ENCODE data around the gene CABP5. TPM values are rescaled to one million over a fixed set of nuclear protein-coding genes. Genes with fewer than 3 reads are reported as not detected.
"Not testable (repeated sequence)": the region's sequence is repeated elsewhere in the genome, so short reads cannot be mapped to it uniquely, and the experiment has no call there.

CABP5 gene
- 4.0 TPM for total RNA-seq

- no peak within 1 kb of the TSS for H3K4me3 ChIP-seq (ENCODE audit: low read length)
- no peaks in the 10 kb centered on the region for H3K9me3 ChIP-seq (ENCODE audit: low read depth, low read length)
- no peaks in the 10 kb centered on the region for H3K27me3 ChIP-seq (ENCODE audit: insufficient read depth, low read length)
- no peaks in the 10 kb centered on the region for H3K4me1 ChIP-seq (ENCODE audit: insufficient read depth, low read length)
Measured at GRCh38 chr19:48043675-48044258, at the start of gene CABP5. Gene CABP5 (minus strand): TSS chr19:48044079. CDS start chr19:48043922, 157 bp downstream.

- H3K4me1 ChIP-seq (ENCODE audit: insufficient read depth, low read length); H3K4me3 ChIP-seq (ENCODE audit: low read length); H3K9me3 ChIP-seq (ENCODE audit: low read depth, low read length); H3K27me3 ChIP-seq (ENCODE audit: insufficient read depth, low read length): not testable (repeated sequence)
Measured at GRCh38 chr19:48091111-48091718, 47.3 kb upstream of the CABP5 start.

GRCh38 chr19:48090281-48090802 is 46.5 kb upstream of the CABP5 start:
- no peaks in the 10 kb centered on the region for H3K9me3 ChIP-seq (ENCODE audit: low read depth, low read length)

DNA sequence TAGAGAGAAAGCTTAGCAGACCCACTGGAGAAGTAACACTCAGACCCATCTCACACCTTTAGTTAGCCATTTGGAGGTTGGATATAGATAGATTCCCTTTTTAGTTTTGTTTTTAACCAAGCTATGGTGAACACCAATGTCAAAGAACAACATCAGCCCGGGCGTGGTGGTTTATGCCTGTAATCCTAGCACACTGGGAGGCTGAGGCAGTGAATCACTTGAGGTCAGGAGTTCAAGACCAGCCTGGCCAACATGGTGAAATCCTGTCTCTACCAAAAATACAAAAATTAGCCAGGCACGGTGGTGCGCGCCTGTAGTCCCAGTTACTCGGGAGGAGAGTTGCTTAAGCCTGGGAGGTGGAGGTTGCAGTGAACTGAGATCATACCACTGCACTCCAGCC is 45.1 kb upstream of the CABP5 start:
- H3K9me3 ChIP-seq (ENCODE audit: low read depth, low read length); H3K27me3 ChIP-seq (ENCODE audit: insufficient read depth, low read length); H3K4me1 ChIP-seq (ENCODE audit: insufficient read depth, low read length); H3K4me3 ChIP-seq (ENCODE audit: low read length): not testable (repeated sequence)

More at GRCh38 chr19:48090281-48090802, 46.5 kb upstream of the CABP5 start:
- Histone ChIP-seq H3K4me3 (ENCODE audit: low read length) (no peak overlapping the region), H3K27me3 (ENCODE audit: insufficient read depth, low read length) (no peaks in the 10 kb centered on the region), H3K4me1 (ENCODE audit: insufficient read depth, low read length) (no peaks in the 10 kb centered on the region)

DNA sequence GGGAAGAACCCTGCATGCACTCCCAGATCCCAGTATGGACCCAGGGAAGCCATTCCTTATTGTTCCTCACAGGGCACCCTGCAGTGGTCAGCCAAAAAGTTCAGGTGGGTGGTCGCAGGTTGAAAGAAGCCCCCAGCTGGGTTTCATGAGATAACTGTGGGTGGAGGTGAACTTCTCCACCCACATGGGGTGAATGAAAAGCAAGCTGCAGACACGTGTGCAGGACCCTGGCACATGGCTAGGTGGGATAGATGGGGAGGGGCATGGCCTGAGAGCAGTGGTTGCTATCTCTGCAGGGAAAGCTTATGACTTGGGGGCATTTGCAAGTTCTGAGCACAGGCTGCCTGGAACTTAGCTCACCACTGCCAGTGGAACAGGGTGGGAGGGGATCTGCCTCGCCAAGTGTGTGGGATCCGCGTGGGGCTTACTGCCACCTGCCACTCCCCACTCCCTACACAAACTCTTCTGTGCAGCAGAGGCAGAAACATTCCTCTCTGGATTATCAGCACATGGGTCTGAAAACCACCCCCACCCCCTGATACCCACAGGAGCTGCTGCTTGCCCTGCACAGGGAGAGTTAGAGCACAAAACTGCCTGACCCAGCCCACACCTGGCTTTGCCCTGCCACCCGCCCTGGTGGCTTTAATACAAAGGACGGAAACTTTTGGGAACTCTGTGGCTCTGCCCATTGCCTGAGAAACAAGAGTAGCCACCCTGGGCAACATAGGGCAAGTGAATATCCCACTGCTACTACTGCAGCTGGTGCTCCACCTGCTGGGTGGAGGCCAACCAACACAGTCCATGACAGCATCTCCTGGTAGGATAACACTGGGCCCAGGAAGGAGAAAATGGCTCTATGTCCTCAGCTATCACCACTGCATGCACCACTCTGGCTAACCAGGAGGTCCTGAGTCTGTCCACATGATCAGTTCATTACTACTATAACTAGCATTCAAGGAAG is 42.3 kb upstream of the CABP5 start:
- H3K9me3 ChIP-seq (ENCODE audit: low read depth, low read length), result no peaks in the 10 kb centered on the region
- no peaks in the 10 kb centered on the region for H3K27me3 ChIP-seq (ENCODE audit: insufficient read depth, low read length)
- H3K4me3 ChIP-seq (ENCODE audit: low read length), result no peak overlapping the region
- H3K4me1 ChIP-seq (ENCODE audit: insufficient read depth, low read length), result no peaks in the 10 kb centered on the region

- Histone ChIP-seq H3K9me3 (ENCODE audit: low read depth, low read length) (no peaks in the 10 kb centered on the region), H3K4me1 (ENCODE audit: insufficient read depth, low read length) (no peaks in the 10 kb centered on the region)
Measured at GRCh38 chr19:48085076-48085475, 41.2 kb upstream of the CABP5 start.

DNA sequence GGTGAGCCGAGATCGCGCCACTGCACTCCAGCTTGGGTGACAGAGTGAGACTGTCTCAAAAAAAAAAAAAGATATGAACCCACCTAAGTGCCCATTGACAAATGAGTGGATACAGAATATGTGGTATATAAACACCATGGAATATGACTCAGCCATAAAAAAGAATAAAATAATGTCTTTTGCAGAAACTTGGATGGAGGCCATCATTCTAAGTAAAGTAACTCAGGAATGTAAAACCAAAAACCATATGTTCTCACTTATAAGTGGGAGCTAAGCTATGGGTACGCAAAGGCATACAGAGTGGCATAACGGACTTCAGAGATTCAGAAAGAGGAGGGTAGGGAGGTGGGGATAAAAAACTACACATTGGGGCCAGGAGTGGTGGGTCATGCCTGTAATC is 37.2 kb upstream of the CABP5 start:
- Histone ChIP-seq H3K4me3 (ENCODE audit: low read length) (no peak overlapping the region), H3K4me1 (ENCODE audit: insufficient read depth, low read length) (no peaks in the 10 kb centered on the region), H3K9me3 (ENCODE audit: low read depth, low read length) (no peaks in the 10 kb centered on the region), H3K27me3 (ENCODE audit: insufficient read depth, low read length) (no peaks in the 10 kb centered on the region)

More at GRCh38 chr19:48085076-48085475, 41.2 kb upstream of the CABP5 start:
- no peak overlapping the region for H3K4me3 ChIP-seq (ENCODE audit: low read length)
- H3K27me3 ChIP-seq (ENCODE audit: insufficient read depth, low read length), result no peaks in the 10 kb centered on the region

- H3K4me1 ChIP-seq (ENCODE audit: insufficient read depth, low read length); H3K27me3 ChIP-seq (ENCODE audit: insufficient read depth, low read length); H3K9me3 ChIP-seq (ENCODE audit: low read depth, low read length); H3K4me3 ChIP-seq (ENCODE audit: low read length): not testable (repeated sequence)
Measured at GRCh38 chr19:48070177-48070769, 26.4 kb upstream of the CABP5 start.

DNA sequence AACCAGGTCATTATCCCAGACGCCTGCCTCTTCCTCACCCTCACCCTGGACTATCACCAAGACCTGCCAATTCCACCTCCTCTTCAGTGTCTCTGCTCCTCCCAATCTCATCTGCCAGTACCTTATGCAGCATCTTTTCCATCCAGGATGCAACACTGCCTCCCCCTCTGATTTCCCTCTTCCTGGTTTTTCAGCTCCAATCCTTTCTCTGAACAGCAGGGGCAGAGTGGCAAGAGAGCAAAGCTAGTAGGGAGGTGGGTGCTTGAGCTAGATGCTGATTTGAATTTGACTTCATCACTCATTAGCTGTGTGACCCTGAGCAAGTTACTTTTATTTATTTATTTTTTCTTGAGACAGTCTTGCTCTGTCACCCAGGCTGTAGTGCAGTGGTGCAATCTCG is 25.6 kb upstream of the CABP5 start:
- Histone ChIP-seq H3K27me3 (ENCODE audit: insufficient read depth, low read length) (no peaks in the 10 kb centered on the region), H3K9me3 (ENCODE audit: low read depth, low read length) (no peaks in the 10 kb centered on the region), H3K4me3 (ENCODE audit: low read length) (no peak overlapping the region), H3K4me1 (ENCODE audit: insufficient read depth, low read length) (no peaks in the 10 kb centered on the region)

- H3K4me3 ChIP-seq (ENCODE audit: low read length), result no peak overlapping the region
- H3K9me3 ChIP-seq (ENCODE audit: low read depth, low read length), result no peaks in the 10 kb centered on the region
- no peaks in the 10 kb centered on the region for H3K4me1 ChIP-seq (ENCODE audit: insufficient read depth, low read length)
- H3K27me3 ChIP-seq (ENCODE audit: insufficient read depth, low read length), result no peaks in the 10 kb centered on the region
Measured at GRCh38 chr19:48064509-48064908, 20.6 kb upstream of the CABP5 start.

- Histone ChIP-seq H3K4me3 (ENCODE audit: low read length) (no peak overlapping the region), H3K9me3 (ENCODE audit: low read depth, low read length) (no peaks in the 10 kb centered on the region), H3K27me3 (ENCODE audit: insufficient read depth, low read length) (no peaks in the 10 kb centered on the region), H3K4me1 (ENCODE audit: insufficient read depth, low read length) (no peaks in the 10 kb centered on the region)
Measured at GRCh38 chr19:48061401-48062344, 17.8 kb upstream of the CABP5 start.

GRCh38 chr19:48060381-48060780 is 16.5 kb upstream of the CABP5 start:
- H3K4me3 ChIP-seq (ENCODE audit: low read length), result no peak overlapping the region
- no peaks in the 10 kb centered on the region for H3K4me1 ChIP-seq (ENCODE audit: insufficient read depth, low read length)
- no peaks in the 10 kb centered on the region for H3K27me3 ChIP-seq (ENCODE audit: insufficient read depth, low read length)
- H3K9me3 ChIP-seq (ENCODE audit: low read depth, low read length), result no peaks in the 10 kb centered on the region

GRCh38 chr19:48059331-48059730 is 15.5 kb upstream of the CABP5 start:
- H3K9me3 ChIP-seq (ENCODE audit: low read depth, low read length), result no peaks in the 10 kb centered on the region
- H3K27me3 ChIP-seq (ENCODE audit: insufficient read depth, low read length), result no peaks in the 10 kb centered on the region
- H3K4me1 ChIP-seq (ENCODE audit: insufficient read depth, low read length), result no peaks in the 10 kb centered on the region
- H3K4me3 ChIP-seq (ENCODE audit: low read length), result no peak overlapping the region

DNA sequence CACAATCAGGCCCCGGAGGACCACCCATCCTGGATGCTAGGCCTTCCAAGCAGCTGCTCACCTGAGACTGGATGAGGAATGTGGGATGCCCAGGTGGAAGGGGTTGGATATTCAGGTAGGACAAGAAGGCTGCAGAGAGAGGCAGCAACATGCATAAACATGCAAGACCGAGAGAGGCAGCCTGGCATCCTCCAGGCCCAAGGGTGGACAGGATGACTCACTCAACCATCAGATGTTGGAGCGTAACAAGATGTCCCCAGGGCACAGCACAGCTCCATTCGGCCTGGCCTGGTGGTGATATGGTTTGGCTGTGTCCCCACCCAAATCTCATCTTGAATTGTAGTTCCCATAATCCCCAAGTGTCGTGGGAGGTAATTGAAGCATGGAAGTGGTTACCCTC is 10.0 kb upstream of the CABP5 start:
- no peaks in the 10 kb centered on the region for H3K27me3 ChIP-seq (ENCODE audit: insufficient read depth, low read length)
- no peaks in the 10 kb centered on the region for H3K9me3 ChIP-seq (ENCODE audit: low read depth, low read length)
- H3K4me3 ChIP-seq (ENCODE audit: low read length), result no peak overlapping the region
- H3K4me1 ChIP-seq (ENCODE audit: insufficient read depth, low read length), result no peaks in the 10 kb centered on the region

Measured in mononuclear cell (primary cell).